GM18858 (cell line): ENCODE data around the gene SAP130.
"Not testable (repeated sequence)": the region's sequence is repeated elsewhere in the genome, so short reads cannot be mapped to it uniquely, and the experiment has no call there.

Experiments
- ATAC-seq: cut with Tn5 transposase; IDR thresholded peaks from one replicate; pipeline ENCODE4 v1.9.1; 2021; ENCODE audit not compliant: unreplicated experiment

SAP130 gene

DNA sequence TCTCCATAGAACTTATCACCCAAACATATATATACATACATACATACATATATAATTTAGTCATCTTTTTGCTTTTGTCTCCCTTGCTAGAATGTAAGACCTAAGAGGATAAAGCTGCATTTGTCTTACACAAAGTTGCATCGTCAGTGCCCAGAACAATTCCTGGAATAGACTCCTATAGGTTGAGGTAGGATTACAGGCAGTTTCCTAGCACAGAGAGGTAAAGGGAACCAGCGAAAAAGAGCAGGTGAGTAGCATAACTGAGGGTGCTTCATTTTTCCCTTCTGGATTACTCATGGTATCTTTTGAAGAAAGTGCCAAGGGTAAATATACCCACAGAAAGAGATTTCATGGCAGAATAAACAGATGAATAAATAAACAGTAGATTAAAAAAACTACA lies 74.0 kb downstream of the SAP130 start:
- no peak for ATAC-seq

DNA sequence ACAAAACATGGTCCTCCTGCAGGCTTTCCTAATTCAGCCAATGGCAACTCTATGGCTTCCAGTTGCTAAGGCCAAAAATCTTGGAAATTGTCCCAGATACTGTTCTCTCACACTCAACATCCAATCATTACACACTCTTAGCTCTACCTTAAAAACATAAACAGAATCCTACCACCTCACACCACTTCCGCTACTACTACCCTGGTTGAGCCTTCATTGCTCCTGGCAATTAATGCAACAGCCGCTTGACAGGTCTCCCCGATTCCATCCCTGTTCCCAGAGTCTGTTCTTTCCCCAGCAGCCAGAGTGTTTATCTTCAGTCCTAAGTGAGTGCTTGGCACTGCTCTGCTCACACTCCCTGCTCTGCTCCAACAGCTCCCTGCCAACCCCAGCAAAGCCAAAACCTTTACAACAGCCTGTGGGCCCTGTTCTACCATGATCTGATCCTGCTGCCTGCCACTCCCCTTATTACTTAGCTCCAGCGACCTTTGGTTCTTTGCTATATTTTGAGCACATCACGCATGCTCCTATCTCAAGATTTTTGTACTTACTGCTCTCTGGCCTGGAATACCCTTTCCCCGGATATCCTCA lies 74.6 kb downstream of the SAP130 start:
- ATAC-seq: no peak

DNA sequence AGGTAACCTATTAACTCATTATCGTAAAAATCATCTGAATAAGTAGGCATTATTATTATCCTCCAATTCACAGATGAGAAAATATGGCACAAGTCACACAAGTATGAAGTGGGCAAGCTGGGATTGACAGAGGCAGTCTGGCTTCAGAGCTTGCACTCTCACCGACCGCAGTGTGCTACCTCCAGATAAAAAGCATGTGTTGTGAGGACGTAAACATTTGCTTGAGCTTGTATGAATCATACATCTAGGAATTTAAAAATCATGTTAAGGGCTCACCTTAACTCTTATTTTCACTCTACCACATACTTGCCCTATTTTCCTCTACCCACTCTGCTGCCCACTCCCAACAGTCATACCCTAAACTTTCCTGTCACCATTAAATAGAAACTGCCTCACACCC lies 76.8 kb downstream of the SAP130 start:
- no peak for ATAC-seq

DNA sequence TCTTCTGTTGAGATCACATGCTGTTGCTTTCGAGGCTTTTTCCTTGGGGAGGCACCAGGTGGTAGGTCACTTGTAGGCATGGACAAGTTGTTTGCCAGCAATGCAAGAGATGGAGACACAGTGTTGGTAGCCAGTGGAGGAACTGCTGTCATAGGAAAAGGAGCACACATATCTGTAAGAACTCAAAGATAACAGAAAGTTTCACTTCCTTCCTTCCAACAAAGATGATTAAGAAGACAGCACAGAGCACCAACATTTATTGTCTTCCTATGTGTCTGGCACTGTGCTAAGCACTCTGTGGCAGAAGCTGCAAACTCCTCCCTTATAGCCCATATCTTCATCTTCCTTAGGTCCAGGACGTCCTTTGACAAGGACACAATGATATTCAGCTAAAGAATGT lies 77.6 kb downstream of the SAP130 start:
- no peak for ATAC-seq

DNA sequence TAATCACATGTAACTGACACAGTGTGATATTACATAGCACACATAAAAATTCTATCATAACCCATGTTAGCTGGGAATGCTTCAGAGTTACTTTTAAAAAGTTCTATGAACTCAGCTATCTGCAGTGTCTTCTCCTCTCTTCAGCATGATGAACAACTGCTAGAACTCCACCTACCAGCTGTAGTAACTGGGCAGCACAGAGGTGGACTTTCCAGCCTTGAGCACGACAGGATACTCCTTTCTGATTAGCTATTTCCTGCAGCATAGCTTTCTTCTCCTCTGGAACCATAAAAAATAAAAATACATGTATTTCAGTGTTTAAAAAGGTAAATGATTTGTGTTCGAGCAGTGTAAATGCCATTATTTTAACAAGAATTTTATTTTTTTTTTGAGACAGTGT lies 82.6 kb downstream of the SAP130 start:
- ATAC-seq: no peak

DNA sequence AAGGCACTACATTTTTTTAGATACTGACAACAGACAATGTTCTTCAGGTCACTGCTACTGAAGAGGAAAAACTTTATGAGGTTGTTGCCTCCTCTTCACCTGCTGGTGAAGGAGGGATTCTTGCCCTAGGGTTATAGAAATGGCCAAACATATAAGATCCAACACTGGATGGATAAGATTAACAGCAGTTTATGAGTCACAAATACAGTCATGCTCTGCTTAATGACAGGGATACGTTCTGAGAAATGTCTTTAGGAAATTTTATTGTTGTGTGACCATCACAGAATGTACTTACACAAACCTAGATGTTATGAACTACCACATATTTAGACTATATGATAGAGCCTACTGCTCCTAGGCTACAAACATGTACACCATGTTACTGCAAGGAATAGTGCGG lies 84.7 kb downstream of the SAP130 start:
- ATAC-seq: no peak

DNA sequence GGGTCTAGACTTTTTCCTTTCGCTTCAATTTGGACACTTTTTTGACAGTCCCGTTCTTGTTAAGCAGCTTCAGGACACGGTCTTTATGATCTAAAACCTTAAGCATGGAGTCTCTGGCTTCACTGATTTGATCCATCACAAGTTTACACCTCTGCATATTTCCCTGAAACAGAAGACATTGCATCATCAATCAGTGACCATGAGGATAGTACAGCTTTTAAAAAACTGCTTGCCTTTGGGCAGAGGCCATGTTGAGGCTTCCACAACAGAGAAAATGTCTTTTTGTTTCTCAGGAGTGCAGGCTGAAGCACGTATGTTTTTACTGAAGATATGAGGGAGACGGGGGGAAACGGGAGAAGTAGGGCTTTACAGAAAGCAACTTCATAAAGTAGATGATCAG lies 85.9 kb downstream of the SAP130 start:
- no peak for ATAC-seq

DNA sequence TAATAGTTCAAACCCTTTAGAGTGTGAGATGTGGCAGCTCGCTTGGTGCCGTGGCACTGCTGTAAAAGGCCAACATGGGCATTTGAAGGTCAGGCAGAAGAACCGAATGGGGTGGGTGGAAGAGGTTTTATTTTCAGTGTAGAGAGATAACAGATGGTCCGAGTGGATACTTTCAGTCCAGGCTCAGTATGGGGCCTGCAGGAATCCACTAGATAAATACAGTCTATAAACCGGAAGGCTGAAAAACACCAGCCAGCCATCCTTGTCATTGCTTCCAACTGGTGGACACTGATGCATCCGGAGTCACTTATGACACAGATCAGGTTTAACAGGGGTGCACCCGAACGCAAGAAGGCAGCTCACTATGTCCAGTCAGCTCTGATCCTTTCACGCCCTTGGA lies 86.4 kb downstream of the SAP130 start:
- no peak for ATAC-seq

DNA sequence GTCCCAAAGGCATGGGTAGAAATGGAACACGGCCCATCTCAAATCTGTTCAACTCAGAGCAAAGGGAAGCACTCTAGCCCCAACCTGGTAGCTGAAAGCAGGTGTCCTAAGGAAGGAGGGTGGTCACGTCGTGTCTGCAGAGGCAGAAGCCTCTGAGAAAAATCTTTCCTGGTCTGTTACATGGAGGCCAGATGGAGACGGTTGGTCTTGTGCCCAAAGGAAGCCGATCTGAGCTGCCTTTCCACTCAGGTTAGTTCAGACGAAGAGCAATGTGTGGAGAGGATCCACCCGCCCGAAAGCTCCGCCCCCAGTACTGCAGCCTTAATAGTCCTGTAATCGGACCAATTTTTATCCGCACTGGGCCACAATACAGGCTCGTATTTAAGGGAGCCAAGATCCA lies 87.2 kb downstream of the SAP130 start:
- ATAC-seq: no peak

DNA sequence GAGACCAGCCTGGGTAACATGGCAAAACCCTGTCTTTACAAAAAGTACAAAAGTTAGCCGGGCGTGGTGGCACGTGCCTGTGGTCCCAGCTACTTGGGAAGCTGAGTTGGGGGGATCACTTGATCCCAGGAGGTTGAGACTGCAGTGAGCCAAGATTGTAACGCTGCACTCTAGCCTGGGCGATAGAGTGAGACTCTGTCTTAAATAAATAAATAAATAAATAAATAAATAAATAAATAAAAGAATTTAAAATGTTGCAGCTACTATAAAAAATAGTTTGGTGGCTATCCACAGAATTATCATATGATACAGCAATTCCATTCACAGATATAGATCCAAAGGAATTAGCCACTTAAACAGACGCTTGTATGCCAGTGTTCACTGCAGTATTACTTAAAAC lies 92.5 kb downstream of the SAP130 start:
- no peak for ATAC-seq

DNA sequence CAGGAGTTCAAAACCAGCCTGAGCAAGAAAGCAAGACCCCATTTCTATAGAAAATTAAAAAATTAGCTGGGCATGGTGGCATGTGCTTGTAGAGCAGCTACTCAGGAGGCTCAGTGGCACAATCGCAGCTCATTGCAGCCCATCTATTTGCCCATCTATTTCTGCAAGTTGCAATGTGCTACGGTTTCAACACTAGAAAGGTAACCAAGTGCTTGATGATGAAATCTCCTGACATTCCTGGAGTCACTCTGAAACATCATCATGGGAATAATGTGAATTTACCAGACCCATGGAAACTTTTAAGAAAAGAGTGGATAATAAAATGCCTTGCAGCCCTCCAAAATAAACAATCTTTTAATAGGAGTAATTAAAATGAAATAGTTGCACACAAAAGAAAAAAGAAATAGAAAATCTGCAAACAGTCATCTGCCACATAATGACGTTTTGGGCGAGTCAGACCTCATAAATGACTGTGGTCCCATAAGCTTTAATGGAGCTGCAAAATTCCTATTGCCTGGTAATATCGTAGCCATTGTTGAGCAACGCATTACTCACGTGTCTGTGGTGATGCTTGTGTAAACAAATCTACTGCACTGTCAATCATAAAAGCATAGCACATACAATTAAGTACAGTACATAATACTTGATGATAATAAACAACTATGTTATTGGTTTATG lies 95.5 kb downstream of the SAP130 start:
- ATAC-seq: no peak

DNA sequence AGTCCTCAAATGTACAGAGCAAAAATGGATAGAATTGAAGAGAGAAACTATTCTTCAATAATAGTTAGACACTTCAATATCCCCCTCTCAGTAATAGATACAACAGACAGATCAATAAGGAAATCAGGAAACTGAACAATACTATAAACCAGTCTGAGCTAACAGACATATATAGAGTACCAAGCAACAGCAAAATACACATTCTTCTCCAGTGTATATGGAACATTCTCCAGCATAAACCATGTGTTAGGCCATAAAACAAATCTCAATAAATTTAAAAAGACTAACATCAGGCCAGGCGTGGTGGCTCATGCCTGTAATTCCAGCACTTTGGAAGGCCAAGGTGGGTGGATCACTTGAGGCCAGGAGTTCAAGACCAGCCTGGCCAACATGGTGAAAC lies 98.4 kb downstream of the SAP130 start:
- ATAC-seq: no peak

DNA sequence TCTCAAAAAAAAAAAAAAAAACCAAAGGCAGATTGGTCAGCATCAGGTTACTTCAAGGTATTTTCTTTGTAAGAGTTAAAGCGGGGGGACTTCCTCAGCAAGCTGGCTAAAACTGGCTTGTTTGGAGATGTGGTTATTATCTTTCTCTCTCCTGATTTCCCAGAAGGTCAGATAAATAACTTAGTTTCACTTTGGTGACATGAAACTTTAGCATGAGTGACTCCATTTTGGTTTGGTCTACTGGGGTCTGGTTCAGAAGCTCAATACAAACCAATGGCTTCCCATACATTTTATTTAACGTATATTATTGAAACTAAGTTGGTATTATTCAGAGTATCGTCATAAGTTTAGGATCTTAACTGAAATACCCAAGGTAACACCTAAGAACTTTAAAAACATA lies 100.5 kb downstream of the SAP130 start:
- ATAC-seq: no peak

DNA sequence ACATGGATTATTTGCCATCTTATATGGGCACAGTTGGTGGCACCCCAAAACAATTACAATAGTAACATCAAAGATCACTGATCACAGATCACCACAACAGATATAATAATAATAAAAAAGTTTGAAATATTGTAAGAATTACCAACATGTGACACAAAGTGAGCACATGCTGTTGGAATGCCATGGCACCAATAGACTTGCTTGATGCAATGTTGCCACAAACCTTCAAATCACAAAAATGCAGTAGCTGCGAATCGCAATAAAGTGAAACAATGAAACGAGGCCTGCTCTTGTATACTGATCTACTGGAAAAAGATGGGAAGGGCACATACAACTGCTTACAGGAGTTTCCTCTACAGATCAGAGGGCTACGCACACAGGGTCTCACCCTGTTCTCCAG lies 109.9 kb downstream of the SAP130 start:
- ATAC-seq: no peak

DNA sequence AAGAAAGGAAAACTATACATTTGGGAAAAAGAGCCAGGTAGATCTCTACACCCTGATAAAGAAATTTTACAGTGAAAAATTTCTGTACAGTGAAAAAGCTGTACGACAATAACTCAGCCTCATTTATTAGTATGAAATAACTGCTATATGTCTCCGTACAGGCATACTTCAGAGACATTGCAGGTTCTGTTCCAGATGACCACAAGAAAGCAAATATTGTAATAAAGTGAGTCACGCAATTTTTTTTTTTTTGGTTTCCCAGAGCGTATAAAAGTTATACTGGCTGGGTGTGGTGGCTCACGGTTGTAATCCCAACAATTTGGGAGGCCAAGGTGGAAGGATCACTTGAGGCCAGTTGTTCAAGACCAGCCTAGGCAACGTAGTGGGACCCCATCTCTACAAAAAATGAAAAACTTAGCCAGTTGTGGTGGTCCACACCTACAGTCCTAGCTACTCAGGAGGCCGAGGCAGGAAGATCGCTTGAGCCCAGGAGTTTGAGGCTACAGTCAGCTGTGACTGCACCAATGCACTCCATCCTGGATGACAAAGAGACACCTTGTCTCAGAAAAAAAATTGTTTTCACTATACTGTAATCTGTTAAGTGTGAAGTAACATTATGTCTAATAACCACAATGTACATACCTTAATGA lies 113.9 kb downstream of the SAP130 start:
- no peak for ATAC-seq

DNA sequence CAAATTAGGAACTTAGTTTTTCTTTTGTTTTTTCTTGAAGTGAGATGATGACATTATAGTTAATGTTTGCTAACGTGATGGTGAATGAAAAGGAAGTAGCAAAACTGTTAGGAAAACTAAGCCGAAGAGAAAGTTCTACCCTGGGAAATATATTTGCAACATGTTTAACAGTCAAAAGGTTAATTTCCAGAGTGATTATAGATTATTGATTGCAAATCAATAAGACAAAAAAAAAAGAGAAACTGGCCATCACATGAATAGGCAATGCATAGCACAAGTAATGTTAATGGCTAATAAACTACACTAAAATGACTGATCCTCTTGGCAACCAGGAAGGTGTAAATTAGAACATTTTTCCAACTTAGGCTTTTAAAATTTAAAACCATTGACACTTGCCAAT lies 116.1 kb downstream of the SAP130 start:
- no peak for ATAC-seq

DNA sequence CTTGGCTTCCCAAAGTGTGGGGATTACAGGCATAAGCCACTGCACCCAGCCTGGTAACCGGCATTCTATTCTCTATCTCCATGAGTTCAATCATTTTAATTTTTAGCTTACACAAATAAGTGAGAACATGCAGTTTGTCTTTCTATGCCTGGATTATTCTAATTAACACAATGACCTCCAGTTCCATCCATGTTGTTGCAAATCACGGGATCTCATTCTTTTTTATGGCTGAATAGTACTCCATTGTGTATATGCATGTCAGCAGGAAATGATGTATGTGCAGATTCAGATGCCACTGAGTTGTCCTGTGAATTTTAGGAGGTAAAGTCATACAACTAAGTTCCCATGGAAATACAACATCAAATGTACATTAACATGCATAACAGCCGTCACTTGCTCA lies 117.4 kb downstream of the SAP130 start:
- no peak for ATAC-seq

DNA sequence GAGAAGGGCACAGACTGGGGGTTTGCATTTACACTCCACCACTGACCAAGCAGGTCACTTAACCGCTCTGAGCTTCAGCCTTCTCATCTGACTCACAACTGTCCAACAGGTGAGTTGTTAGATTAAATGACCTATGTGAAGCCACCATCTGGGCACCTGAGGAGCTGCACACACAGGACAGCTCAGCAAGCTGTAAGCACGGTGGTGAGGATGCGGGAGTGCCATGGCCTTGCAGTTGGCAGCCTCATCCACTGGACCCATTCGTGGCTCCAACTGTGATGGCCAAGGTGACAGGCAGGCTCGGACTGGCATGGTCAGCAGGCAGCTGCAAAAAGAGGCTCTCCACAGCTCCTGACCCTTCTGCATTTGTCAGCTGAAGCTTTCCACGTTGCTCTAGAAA lies 118.8 kb downstream of the SAP130 start:
- no peak for ATAC-seq

DNA sequence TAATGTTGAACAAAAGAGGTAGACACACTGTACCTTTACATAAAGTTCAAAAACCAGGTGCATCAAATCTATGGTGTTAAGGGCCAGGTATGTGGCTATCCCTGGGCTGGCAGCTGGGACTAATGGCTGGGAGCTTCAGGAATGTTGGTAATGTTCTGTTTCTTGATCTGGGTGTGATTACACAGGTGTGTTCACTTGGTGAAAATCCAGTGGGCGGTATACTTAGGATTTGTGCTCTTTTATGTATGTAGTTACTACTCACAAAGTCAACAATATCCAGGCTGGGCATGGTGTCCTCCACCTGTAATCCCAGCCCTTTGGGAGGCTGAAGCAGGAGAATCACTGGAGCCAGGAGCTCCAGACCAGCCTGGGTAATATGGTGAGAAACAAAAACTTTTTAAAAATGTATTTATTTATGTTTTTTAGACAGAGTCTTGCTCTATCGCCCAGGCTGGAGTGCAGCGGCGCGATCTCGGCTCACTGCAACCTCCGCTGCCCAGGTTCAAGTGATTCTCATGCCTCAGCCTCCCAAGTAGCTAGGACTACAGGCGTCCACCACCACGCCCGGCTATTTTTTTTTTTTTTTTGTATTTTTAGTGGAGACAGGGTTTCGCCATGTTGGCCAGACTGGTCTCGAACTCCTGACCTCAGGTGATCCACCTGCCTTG lies 120.0 kb downstream of the SAP130 start:
- ATAC-seq: not testable (repeated sequence)

DNA sequence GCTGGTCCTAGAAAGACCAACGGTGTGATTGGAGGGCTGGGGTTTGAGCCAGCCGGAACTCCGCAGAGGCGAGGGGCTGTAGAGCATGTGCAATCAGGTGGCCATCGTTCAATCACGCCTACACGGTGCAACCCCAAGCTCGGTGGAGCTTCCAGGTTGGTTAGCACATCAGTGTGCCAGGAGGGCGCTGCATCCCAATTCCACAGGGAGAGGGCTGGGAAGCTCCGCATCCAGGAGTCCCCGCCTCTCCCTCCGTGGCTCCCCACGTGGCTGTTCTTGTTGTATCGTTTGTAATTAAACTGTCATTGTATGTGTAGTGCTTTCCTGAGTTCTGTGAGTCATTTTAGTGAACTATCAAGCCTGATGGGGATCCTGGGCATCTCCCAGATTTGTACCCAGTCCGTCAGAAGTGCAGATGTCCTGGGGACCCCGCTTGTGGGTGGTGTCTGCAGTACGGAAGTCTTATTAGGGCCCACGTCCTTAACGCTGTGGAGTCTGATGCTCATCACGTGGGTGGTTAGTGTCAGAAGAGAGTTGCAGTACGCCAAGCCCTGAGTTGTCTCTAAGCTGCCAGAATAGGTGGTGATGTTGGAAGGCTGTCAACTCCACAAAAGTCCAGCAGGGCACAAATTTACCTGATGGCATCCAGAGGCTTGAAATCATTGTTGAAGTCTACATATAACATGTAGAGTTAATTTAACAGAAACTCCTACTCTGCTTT lies 121.5 kb downstream of the SAP130 start:
- no peak for ATAC-seq

DNA sequence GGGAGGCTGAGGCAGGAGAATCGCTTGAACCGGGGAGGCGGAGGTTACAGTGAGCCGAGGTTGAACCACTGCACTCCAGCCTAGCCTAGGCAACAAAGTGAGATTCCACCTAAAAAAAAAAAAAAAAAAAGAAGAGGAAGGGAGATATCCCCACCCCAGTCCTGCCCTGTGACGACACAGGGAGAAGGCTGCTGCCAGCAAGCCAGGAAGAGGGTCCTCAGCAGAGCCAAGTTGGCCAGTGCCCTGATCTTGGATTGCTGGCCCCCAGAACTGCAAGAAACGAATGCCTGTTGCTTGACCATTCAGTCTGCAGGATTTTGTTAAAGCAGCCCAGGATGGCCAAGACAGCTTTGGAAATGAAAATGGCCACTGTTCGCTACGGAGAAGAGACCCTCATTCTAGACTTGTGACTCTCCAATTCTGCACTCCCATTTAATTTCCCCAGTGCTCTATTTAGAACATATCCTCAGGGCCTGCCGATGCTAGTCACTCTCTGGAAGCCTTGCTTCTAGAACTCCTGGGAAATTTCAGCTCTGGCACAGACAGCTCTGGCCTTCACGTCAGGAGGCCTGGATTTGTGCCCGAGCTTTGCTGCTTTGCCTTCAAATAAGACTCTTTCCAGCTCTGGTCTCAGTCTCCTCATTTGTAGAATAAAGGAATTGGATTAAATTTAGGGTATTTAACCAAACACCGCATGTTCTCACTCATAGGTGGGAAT lies 126.4 kb downstream of the SAP130 start:
- ATAC-seq: no peak
